Islet precursor cell (in vitro differentiated cells): ENCODE measurements around the gene PSMB8.
A peak's percentile ranks its signal among the peaks of the same experiment; 100 is the strongest.
"Not testable (repeated sequence)": the region's sequence is repeated elsewhere in the genome, so short reads cannot be mapped to it uniquely, and the experiment has no call there.

ENCODE experiments used
- DNase-seq: peaks from one replicate; pipeline ENCODE4 v3.0.0-alpha.2; 2018

PSMB8 gene

GRCh38 chr6:32836873-32837272, 7.0 kb downstream of the PSMB8 start:
- no peak for DNase-seq

- DNase-seq = no peak
Measured at GRCh38 chr6:32835167-32835893, 8.5 kb downstream of the PSMB8 start.

GRCh38 chr6:32833664-32834063, 10.2 kb downstream of the PSMB8 start:
- no peak for DNase-seq

GRCh38 chr6:32832535-32832934, 11.3 kb downstream of the PSMB8 start:
- DNase-seq = no peak

GRCh38 chr6:32830936-32831335, 12.9 kb downstream of the PSMB8 start:
- DNase-seq = peak; percentile 5

GRCh38 chr6:32830017-32830416, 13.8 kb downstream of the PSMB8 start:
- DNase-seq = no peak

- DNase-seq = no peak
Measured at GRCh38 chr6:32829495-32829894, 14.4 kb downstream of the PSMB8 start.

DNA sequence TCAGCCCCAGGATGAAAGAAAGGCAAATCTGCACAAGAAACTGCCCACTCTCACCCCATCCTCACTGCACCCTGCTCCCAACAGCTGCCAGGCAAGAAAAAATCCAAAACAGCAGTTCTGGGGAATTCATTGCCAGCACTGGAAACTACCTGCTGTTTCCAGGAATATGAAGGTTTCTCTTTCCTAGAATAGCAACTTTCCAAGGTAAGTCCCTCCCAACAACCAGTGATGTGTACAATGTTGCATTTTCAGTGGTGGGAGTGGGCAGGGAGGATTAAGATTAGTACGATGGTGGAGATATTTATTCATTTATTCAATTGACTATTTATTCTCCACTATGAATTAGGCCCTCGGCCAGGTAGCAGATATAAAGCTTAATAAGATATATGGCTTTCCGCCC, 16.8 kb downstream of the PSMB8 start:
- DNase-seq = no peak

DNA sequence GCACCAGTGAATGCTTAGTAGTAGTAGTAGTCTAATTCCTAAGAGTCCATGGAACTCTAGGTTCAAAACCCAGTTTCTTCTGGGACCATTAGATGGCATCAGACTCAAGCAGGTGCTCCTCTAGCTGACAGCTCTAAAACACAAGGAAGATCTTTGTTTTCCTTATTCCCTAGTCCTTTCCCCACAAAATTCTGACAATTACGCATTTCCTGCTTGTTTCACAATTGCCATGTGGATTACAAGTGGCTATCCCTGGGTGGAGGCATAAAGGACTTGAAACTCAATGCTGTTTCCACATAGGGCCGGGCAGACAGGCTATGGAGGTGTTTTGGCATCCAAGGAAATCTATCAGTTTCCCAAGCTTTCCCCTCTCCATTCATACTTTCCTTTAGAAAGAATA, 17.9 kb downstream of the PSMB8 start:
- DNase-seq = no peak

- DNase-seq = peak; percentile 91
Measured at GRCh38 chr6:32819729-32820128, 24.1 kb downstream of the PSMB8 start.

DNA sequence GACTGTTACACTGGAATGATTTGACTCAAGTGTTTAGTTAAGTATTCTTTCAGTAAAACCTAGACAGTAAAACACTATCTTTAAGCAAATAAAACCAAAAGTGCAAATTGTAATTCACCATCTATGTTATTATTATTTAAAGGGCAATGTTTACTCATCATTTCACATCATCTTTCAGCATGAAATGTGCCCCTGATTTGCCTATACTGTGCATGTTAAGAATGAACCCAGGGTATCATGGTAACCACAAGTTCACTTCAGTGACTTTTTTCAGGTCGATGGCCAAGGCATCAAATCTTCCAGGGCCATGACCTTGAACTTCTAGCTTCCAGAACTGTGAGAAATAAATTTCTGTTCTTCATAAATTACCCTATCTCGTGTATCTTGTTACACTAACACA, 25.0 kb downstream of the PSMB8 start:
- no peak for DNase-seq

DNA sequence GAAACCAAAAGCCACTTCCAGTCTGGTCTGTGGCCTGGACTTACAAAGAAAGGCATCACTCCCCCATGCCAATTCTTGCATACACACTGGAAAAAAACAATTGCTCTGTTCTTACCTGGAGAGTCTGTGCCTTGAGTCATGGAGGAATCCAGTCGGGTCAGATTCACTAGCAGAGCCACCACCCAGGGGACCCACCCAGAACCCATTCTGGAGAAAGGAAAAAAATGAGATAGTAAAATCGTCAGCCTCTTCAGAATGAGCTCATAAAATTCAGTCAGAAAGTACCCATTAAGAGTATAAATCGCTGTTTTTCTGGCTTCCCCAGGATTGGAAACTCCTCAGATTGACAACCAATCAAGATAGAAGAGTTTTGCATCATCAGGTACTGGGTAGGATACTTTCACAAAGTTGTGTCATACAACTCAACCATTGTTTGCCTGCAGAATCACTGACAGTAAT, 27.1 kb downstream of the PSMB8 start, which contains the start of gene HLA-DOB:
TSS of gene HLA-DOB (minus strand) at position 257 of the 459 bp plus-strand sequence. CDS start at position 206, 51 bp downstream.
- DNase-seq = peak; percentile 90

DNA sequence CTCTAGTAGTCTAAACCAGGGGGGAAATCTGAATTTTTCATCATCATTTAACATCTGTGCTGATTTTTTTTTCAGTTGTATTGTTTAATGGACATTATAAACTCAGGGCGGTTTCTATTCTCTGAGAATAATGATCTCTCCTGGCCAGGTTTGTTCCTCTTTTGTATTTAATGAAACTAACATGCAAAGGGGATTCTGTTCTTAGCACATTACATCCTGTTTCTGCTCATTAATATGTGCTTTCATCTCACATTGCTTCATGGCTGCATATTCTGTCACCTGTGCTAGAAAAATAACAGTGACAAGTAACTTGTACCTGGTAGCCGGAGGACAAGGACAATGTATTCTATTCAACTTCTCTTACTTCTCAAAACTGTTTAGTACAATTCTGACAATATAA, 27.9 kb downstream of the PSMB8 start:
- DNase-seq = no peak

- DNase-seq = no peak
Measured at GRCh38 chr6:32815115-32815514, 28.7 kb downstream of the PSMB8 start.

DNA sequence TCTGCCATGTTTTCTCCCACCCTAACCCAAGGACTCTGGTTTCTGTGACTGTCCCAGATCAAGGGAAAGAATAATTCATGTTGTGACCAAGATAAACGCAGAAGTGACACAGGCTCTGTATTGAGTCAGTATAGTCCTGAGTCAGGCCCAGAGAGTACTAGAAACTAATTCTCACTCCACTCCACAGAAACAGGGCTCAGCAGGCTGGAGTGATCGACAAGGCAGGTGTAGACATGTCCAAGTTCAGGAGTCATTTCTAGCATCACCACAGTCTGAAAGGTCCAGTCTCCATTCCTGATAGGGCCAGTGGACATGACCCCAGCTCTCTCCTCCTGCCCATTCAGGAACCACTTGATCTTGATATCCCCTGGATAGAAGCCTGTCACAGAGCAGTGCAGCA, 29.7 kb downstream of the PSMB8 start:
- no peak for DNase-seq

GRCh38 chr6:32809171-32809570, 34.7 kb downstream of the PSMB8 start:
- no peak for DNase-seq

DNA sequence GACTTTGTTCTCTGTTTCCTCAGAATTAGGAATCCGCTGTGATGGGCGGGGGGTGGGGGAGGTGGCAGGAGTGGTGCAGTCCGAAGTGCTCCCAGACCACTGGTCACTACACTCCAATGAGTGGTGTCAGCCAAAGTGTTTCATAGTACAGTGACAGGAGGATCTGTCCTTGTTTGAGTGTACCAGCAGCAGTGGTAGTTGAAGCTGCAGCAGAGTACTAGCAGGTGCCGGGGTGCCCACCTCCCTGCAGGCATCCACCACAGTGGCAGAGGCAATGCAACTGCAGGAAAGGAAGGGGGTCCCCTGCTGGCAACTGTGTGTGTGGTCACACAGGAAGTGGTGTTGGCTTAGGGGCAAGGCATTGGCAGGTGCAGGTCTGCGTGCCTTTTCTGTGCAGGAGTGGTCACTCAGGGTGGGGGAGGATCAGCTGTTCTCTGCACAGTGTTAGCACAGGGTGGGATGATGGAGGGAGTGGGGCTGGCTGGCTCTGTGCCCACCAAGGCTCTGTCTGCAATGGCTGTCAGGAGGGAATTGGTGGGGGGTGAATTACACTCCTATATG, 36.7 kb downstream of the PSMB8 start:
- DNase-seq = no peak

DNA sequence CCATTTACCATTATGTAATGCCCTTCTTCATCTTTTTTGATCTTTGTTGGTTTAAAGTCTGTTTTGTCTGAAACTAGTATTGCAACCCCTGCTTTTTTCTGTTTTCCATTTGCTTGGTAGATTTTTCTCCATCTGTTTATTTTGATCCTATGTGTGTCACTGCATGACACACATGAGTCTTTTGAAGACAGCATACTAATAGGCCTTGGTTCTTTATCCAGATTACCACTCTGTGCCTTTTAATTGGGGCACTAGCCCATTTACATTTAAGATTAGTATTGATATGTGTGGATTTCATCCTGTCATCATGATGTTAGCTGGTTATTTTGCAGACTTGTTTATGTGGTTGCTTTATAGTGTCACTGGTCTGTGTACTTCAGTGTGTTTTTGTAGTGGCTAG, 38.4 kb downstream of the PSMB8 start:
- not testable (repeated sequence) for DNase-seq

GRCh38 chr6:32803416-32803815, 40.4 kb downstream of the PSMB8 start:
- DNase-seq = no peak

GRCh38 chr6:32799740-32800139, 44.1 kb downstream of the PSMB8 start:
- DNase-seq = no peak

- no peak for DNase-seq
Measured at GRCh38 chr6:32799168-32799567, 44.7 kb downstream of the PSMB8 start.

- DNase-seq = peak; percentile 76
Measured at GRCh38 chr6:32796848-32797776, 46.7 kb downstream of the PSMB8 start.

DNA sequence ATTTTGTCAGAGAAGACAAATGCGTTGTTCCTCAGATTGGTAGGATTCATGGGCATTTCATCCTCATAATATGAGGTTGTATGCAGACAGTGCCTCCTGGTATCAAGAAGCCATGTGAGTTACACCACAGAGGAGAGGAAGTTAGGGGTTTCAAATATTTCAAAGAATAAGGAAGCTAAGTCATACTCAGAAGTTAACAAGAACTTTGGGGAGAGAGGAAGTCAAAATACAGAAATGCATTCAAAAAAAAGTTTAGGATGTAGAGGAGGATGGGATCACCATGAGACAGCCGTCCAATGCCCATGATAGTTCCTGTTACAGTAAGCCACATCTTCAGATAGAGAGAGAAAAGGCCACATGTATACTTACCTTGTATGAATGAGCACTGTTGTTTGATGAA, 49.3 kb downstream of the PSMB8 start:
- DNase-seq = no peak
